HepG2 (cell line): Measurements from ENCODE around the gene LRRC8E. TPM values are rescaled to one million over a fixed set of nuclear protein-coding genes. Genes with fewer than 3 reads are reported as not detected.

ENCODE experiments used
- FOXC1 ChIP-seq: sonication (generic); formaldehyde crosslinking; IDR thresholded peaks from 2 replicates; pipeline ENCODE4 v1.8.0; 2022; ENCODE audit warnings: mild to moderate bottlenecking, missing genetic modification reagents, borderline replicate concordance
- HOXA5 ChIP-seq: sonication (generic); formaldehyde crosslinking; IDR thresholded peaks from 2 replicates; pipeline ENCODE4 v1.4.0; 2020; ENCODE audit warnings: missing genetic modification reagents
- MEIS1 ChIP-seq: sonication (generic); formaldehyde crosslinking; IDR thresholded peaks from 2 replicates; pipeline ENCODE4 v1.9.0; 2021; ENCODE audit warnings: mild to moderate bottlenecking, missing genetic modification reagents, moderate library complexity, borderline replicate concordance
- MXI1 ChIP-seq: IDR thresholded peaks from 3 replicates; pipeline ENCODE4 v1.6.1; 2012; ENCODE audit warnings: low read depth, low read length, inconsistent platforms, borderline replicate concordance
- NONO ChIP-seq, 2 experiments: fragments of 450-650 bp in 1 of 2; sonication (generic) in 1 of 2; formaldehyde crosslinking in 1 of 2; IDR thresholded peaks in 1 of 2; conservative IDR thresholded peaks in 1 of 2; 2 replicates each; pipeline versions ENCODE4 v1.6.1 to v1.8.0; 2017 to 2022; ENCODE audit warnings: mild to moderate bottlenecking in 1 of 2, missing genetic modification reagents in 1 of 2, moderate library complexity in 1 of 2
- PHF8 ChIP-seq: sonication (generic); formaldehyde crosslinking; IDR thresholded peaks from 2 replicates; pipeline ENCODE4 v1.5.0; 2020; ENCODE audit warnings: missing genetic modification reagents
- SRY ChIP-seq: sonication (generic); formaldehyde crosslinking; IDR thresholded peaks from 2 replicates; pipeline ENCODE4 v1.8.0; 2022; ENCODE audit warnings: mild to moderate bottlenecking, missing genetic modification reagents
- U2AF2 ChIP-seq: fragments of 200-400 bp; formaldehyde crosslinking; IDR thresholded peaks from 2 replicates; pipeline ENCODE4 v1.6.1; 2017; ENCODE audit warnings: low read depth, mild to moderate bottlenecking, low read length
- YEATS2 ChIP-seq: sonication (generic); formaldehyde crosslinking; IDR thresholded peaks from 2 replicates; pipeline ENCODE4 v1.4.0; 2020; ENCODE audit warnings: missing genetic modification reagents, borderline replicate concordance
- YY1 ChIP-seq: IDR thresholded peaks from 2 replicates; pipeline ENCODE4 v1.6.1; 2011; ENCODE audit warnings: low read length, low read depth, moderate library complexity, mild to moderate bottlenecking; ENCODE audit not compliant: insufficient read depth, insufficient replicate concordance
- ZNF101 ChIP-seq: sonication (generic); formaldehyde crosslinking; IDR thresholded peaks from 2 replicates; pipeline ENCODE4 v1.4.0; 2020; ENCODE audit warnings: mild to moderate bottlenecking, low read depth, missing genetic modification reagents, borderline replicate concordance
- ZNF260 ChIP-seq: sonication (generic); formaldehyde crosslinking; IDR thresholded peaks from 2 replicates; pipeline ENCODE4 v1.4.0; 2020; ENCODE audit warnings: missing genetic modification reagents, low read depth, mild to moderate bottlenecking, borderline replicate concordance
- ZNF564 ChIP-seq: sonication (generic); formaldehyde crosslinking; IDR thresholded peaks from 2 replicates; pipeline ENCODE4 v1.8.1; 2023; ENCODE audit warnings: mild to moderate bottlenecking, missing genetic modification reagents
- polyA plus RNA-seq, 8 experiments: library from polyadenylated mRNA; depleted of rRNA in 3 of 8; stranded (reverse) in 7 of 8; unstranded in 1 of 8; fragments of >200 nt; fragmentation: Illumina TruSeq in 4 of 8; extraction: Trizol in 4 of 8; gene quantifications; 2 replicates each; pipeline versions ENCODE4 v1.2.1 to v1.2.3, GENCODE V29; 2011 to 2016; ENCODE audit warnings: low read depth in 4 of 8, missing spikeins in 1 of 8, mixed read lengths in 1 of 8; ENCODE audit not compliant: insufficient read depth in 1 of 8
- total RNA-seq, 5 experiments: library from RNA; depleted of rRNA; stranded (reverse); fragments of >200 nt; fragmentation: Illumina TruSeq; extraction: Trizol; gene quantifications; 2 replicates each; pipeline ENCODE4 v1.2.3, GENCODE V29; 2016; ENCODE audit warnings: low read depth in 1 of 5
- TF ChIP-seq, protein P1 (sequence below): sonication (generic); formaldehyde crosslinking; IDR thresholded peaks from 2 replicates; pipeline ENCODE4 v1.4.0; 2020; ENCODE audit warnings: mild to moderate bottlenecking, missing genetic modification reagents, borderline replicate concordance
- TF ChIP-seq, protein P2 (sequence below): sonication (generic); formaldehyde crosslinking; IDR thresholded peaks from 2 replicates; pipeline ENCODE4 v1.4.0; 2020; ENCODE audit warnings: missing genetic modification reagents, mild to moderate bottlenecking, borderline replicate concordance
- TF ChIP-seq, protein P3 (sequence below): sonication (generic); formaldehyde crosslinking; IDR thresholded peaks from 2 replicates; pipeline ENCODE4 v1.4.0; 2020; ENCODE audit warnings: mild to moderate bottlenecking, missing genetic modification reagents
- TF ChIP-seq, protein P4 (sequence below): sonication (generic); formaldehyde crosslinking; IDR thresholded peaks from 2 replicates; pipeline ENCODE4 v1.4.0; 2020; ENCODE audit warnings: missing genetic modification reagents
- TF ChIP-seq, protein P5 (sequence below): sonication (generic); formaldehyde crosslinking; IDR thresholded peaks from 2 replicates; pipeline ENCODE4 v1.5.0; 2020; ENCODE audit warnings: mild to moderate bottlenecking, missing genetic modification reagents

Gene LRRC8E
- total and polyA plus RNA-seq, 2 of the 13 experiments (the other 11 are each of a cell fraction or from before 2014, with no cell fraction given), result 8.0 to 10.3 TPM

DNA sequence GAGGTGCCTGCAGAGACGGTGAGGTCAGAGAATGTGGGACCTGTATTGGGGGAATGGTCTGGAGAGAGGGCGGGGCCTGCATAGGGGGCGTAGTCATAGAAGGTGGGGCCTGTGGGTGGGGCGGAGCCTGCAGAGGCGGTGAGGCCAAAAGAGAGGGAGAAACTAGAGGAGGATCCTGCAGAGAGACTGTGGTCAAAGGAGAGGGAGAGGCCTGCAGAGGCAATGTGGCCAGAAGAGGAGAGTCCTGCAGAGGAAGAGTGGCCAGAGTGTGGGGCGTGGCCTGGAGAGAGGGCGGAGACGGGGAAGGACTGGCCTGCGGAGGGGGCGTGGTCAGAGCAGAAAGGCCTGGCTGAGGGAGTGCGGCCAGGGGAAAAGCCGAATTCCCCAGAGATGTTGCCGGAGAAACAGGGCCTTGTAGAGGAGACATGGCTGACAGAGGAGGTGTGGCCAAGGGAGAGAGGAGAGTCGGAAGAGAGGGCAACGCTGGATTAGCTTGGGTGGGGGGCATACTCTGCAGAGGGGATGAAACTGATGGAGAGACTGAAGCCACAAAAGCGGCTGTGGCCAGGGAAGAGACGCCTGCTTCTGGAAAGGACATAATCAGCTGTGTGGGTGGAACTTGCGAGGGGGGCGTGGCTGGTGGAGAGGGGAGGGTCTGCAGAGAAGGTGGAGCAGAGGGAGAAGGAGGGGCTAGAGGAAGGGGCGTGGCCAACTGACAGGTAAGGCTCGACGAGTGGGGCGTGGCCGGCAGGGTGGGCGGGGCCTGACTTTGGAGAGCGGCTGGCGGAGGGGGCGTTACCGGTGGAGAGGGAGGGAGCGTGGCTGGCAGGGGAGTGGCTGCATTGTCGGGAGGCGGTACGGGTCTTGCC lies 16.6 kb upstream of the LRRC8E start (continued):
- TF ChIP-seq, protein P1, sequence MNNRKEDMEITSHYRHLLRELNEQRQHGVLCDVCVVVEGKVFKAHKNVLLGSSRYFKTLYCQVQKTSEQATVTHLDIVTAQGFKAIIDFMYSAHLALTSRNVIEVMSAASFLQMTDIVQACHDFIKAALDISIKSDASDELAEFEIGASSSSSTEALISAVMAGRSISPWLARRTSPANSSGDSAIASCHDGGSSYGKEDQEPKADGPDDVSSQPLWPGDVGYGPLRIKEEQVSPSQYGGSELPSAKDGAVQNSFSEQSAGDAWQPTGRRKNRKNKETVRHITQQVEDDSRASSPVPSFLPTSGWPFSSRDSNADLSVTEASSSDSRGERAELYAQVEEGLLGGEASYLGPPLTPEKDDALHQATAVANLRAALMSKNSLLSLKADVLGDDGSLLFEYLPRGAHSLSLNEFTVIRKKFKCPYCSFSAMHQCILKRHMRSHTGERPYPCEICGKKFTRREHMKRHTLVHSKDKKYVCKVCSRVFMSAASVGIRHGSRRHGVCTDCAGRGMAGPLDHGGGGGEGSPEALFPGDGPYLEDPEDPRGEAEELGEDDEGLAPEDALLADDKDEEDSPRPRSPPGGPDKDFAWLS (CRISPR knock-in tag), result no peak
- TF ChIP-seq HOXA5 (CRISPR knock-in tag), result no peak
- no peak for TF ChIP-seq SRY (CRISPR knock-in tag)
- TF ChIP-seq, protein P2, sequence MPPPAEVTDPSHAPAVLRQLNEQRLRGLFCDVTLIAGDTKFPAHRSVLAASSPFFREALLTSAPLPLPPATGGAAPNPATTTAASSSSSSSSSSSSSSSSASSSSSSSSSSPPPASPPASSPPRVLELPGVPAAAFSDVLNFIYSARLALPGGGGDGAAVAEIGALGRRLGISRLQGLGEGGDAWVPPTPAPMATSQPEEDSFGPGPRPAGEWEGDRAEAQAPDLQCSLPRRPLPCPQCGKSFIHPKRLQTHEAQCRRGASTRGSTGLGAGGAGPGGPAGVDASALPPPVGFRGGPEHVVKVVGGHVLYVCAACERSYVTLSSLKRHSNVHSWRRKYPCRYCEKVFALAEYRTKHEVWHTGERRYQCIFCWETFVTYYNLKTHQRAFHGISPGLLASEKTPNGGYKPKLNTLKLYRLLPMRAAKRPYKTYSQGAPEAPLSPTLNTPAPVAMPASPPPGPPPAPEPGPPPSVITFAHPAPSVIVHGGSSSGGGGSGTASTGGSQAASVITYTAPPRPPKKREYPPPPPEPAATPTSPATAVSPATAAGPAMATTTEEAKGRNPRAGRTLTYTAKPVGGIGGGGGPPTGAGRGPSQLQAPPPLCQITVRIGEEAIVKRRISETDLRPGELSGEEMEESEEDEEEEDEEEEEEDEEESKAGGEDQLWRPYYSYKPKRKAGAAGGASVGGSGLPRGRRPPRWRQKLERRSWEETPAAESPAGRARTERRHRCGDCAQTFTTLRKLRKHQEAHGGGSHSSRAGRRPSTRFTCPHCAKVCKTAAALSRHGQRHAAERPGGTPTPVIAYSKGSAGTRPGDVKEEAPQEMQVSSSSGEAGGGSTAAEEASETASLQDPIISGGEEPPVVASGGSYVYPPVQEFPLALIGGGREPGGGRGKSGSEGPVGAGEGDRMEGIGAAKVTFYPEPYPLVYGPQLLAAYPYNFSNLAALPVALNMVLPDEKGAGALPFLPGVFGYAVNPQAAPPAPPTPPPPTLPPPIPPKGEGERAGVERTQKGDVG (CRISPR knock-in tag), result no peak
- peak; percentile 31; the same call in 1 of the 2 replicates for TF ChIP-seq PHF8
- TF ChIP-seq, protein P3, sequence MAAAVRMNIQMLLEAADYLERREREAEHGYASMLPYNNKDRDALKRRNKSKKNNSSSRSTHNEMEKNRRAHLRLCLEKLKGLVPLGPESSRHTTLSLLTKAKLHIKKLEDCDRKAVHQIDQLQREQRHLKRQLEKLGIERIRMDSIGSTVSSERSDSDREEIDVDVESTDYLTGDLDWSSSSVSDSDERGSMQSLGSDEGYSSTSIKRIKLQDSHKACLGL (CRISPR knock-in tag), result no peak
- TF ChIP-seq, protein P4, sequence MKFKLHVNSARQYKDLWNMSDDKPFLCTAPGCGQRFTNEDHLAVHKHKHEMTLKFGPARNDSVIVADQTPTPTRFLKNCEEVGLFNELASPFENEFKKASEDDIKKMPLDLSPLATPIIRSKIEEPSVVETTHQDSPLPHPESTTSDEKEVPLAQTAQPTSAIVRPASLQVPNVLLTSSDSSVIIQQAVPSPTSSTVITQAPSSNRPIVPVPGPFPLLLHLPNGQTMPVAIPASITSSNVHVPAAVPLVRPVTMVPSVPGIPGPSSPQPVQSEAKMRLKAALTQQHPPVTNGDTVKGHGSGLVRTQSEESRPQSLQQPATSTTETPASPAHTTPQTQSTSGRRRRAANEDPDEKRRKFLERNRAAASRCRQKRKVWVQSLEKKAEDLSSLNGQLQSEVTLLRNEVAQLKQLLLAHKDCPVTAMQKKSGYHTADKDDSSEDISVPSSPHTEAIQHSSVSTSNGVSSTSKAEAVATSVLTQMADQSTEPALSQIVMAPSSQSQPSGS (CRISPR knock-in tag), result no peak
- TF ChIP-seq ZNF101 (CRISPR knock-in tag), result no peak
- no peak for TF ChIP-seq YEATS2 (CRISPR knock-in tag)
- TF ChIP-seq ZNF564 (CRISPR knock-in tag), result no peak
- 0 out of 2 replicates have a peak, but pooled peaks have one; percentile 31 for TF ChIP-seq FOXC1
- no peak for TF ChIP-seq ZNF260 (CRISPR knock-in tag)
- TF ChIP-seq, protein P5, sequence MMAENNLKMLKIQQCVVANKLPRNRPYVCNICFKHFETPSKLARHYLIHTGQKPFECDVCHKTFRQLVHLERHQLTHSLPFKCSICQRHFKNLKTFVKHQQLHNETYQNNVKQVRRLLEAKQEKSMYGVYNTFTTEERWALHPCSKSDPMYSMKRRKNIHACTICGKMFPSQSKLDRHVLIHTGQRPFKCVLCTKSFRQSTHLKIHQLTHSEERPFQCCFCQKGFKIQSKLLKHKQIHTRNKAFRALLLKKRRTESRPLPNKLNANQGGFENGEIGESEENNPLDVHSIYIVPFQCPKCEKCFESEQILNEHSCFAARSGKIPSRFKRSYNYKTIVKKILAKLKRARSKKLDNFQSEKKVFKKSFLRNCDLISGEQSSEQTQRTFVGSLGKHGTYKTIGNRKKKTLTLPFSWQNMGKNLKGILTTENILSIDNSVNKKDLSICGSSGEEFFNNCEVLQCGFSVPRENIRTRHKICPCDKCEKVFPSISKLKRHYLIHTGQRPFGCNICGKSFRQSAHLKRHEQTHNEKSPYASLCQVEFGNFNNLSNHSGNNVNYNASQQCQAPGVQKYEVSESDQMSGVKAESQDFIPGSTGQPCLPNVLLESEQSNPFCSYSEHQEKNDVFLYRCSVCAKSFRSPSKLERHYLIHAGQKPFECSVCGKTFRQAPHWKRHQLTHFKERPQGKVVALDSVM (CRISPR knock-in tag), result no peak
- TF ChIP-seq MXI1, result peak; percentile 40; the same call in 1 of the 3 replicates
- TF ChIP-seq MEIS1 (CRISPR knock-in tag), result no peak; the same call in 1 of the 2 replicates
- no peak for TF ChIP-seq U2AF2
- no peak for TF ChIP-seq YY1
- no peak for TF ChIP-seq NONO (IDR thresholded peaks at IDR 0.05)
- no peak for TF ChIP-seq NONO (CRISPR knock-in tag; conservative IDR thresholded peaks at IDR 0.05)
